K562 (cell line): ENCODE data around the gene ZMYND8. TPM values are rescaled to one million over a fixed set of nuclear protein-coding genes. Genes with fewer than 3 reads are reported as not detected.
"Not testable (repeated sequence)": the region's sequence is repeated elsewhere in the genome, so short reads cannot be mapped to it uniquely, and the experiment has no call there.

Source experiments
- ATAC-seq: fragments of 200-7000 bp; cut with Tn5 transposase; 3 replicates; pipeline ENCODE4 v1.9.1; 2020; ENCODE audit warnings: moderate library complexity
- BruUV-seq: library from RNA; stranded (reverse); fragments of 400-500 nt; replicated peaks from 2 replicates; lab custom pipeline; 2021; lab: Mats Ljungman, UMichigan
- CTCF ChIA-PET: fragments of 300-600 bp; formaldehyde crosslinking; extraction: SDS; loops from one replicate; lab custom pipeline; 2021; ENCODE audit warnings: low intra/inter-chr PET ratio; lab: Yijun Ruan, JAX
- POLR2A ChIA-PET: fragments of 300-600, 350-650 bp; sonication (Branson Sonifier 250); formaldehyde crosslinking; extraction: SDS; loops from one replicate; lab custom pipeline; 2021; ENCODE audit warnings: antibody characterized with exemption, inconsistent platforms; lab: Yijun Ruan, JAX
- DNase-seq, 4 experiments: peaks; one replicate each; pipeline versions ENCODE4 v3.0.0 to v3.0.0-alpha.2; 2011 to 2018; ENCODE audit warnings: low spot score in 3 of 4, mixed read lengths in 3 of 4; ENCODE audit errors: extremely low read depth in 1 of 4
- FAIRE-seq: peaks from 2 replicates; lab custom pipeline; 2011; peaks lifted over from hg19 to GRCh38; lab: Jason Lieb, UNC
- H2AFZ ChIP-seq: 2 replicates; pipeline ENCODE4 v1.6.0; 2011; ENCODE audit warnings: low read depth, low read length, control low read depth, inconsistent platforms
- H3K27ac ChIP-seq: fragments of 200-600 bp; 3 replicates; pipeline ENCODE4 v1.8.0; 2011; ENCODE audit warnings: low read depth, mild to moderate bottlenecking, control low read depth, inconsistent platforms, low read length, moderate library complexity, mixed read lengths; ENCODE audit errors: extremely low read depth
- H3K27me3 ChIP-seq, 2 experiments: fragments of 300-600 bp in 1 of 2; 2 replicates in 1 of 2; 3 replicates in 1 of 2; pipeline versions ENCODE4 v1.6.0 to v1.8.0; 2011; ENCODE audit warnings: inconsistent platforms in 2 of 2, low read length in 2 of 2, mild to moderate bottlenecking in 1 of 2, mixed read lengths in 1 of 2, moderate library complexity in 1 of 2; ENCODE audit not compliant: control insufficient read depth in 2 of 2, insufficient read depth in 2 of 2
- H3K36me3 ChIP-seq: fragments of 300-600 bp; 3 replicates; pipeline ENCODE4 v1.8.0; 2011; ENCODE audit warnings: mild to moderate bottlenecking, low read length, inconsistent platforms; ENCODE audit not compliant: control insufficient read depth, insufficient read depth
- H3K4me1 ChIP-seq, 2 experiments: fragments of 200-600 bp in 1 of 2; replicated peaks in 1 of 2; 2 replicates in 1 of 2; 3 replicates in 1 of 2; pipeline versions ENCODE4 v1.5.1 to v1.8.0; 2011; ENCODE audit warnings: inconsistent platforms in 2 of 2, low read length in 2 of 2, mild to moderate bottlenecking in 1 of 2, mixed read lengths in 1 of 2, moderate library complexity in 1 of 2; ENCODE audit not compliant: control insufficient read depth in 2 of 2, insufficient read depth in 2 of 2
- H3K4me2 ChIP-seq: 2 replicates; pipeline ENCODE4 v1.6.1; 2011; ENCODE audit warnings: low read length, control low read depth, inconsistent platforms, mixed read lengths; ENCODE audit not compliant: insufficient read depth
- H3K4me3 ChIP-seq: fragments of 200-600 bp; sonication (generic), shearing (Covaris generic); 2 replicates; pipeline ENCODE4 v1.5.1; 2016; ENCODE audit warnings: control low read depth, inconsistent platforms
- H3K79me2 ChIP-seq: fragments of 200-600 bp; 3 replicates; pipeline ENCODE4 v1.8.0; 2011; ENCODE audit warnings: low read length, inconsistent platforms; ENCODE audit not compliant: control insufficient read depth, insufficient read depth
- H3K9ac ChIP-seq, 2 experiments: 2 replicates each; pipeline versions ENCODE4 v1.6.0 to v1.6.1; 2011; ENCODE audit warnings: low read depth in 2 of 2, low read length in 2 of 2, control low read depth in 1 of 2, inconsistent platforms in 1 of 2, mild to moderate bottlenecking in 1 of 2, mixed read lengths in 1 of 2; ENCODE audit not compliant: insufficient read depth in 1 of 2
- H3K9me1 ChIP-seq: one replicate; pipeline ENCODE4 v1.6.0; 2011; ENCODE audit warnings: inconsistent platforms, mild to moderate bottlenecking, low read length, moderate library complexity; ENCODE audit not compliant: control insufficient read depth, insufficient read depth
- H3K9me3 ChIP-seq: replicated peaks from 2 replicates; pipeline ENCODE4 v1.5.1; 2011; ENCODE audit warnings: low read depth, low read length, inconsistent platforms; ENCODE audit not compliant: control insufficient read depth, insufficient read depth
- H4K20me1 ChIP-seq: replicated peaks from 2 replicates; pipeline ENCODE4 v1.6.1; 2011; ENCODE audit warnings: low read length, inconsistent platforms, mixed read lengths; ENCODE audit not compliant: control insufficient read depth, insufficient read depth
- BHLHE40 ChIP-seq: IDR thresholded peaks from 2 replicates; pipeline ENCODE4 v1.6.1; 2011; ENCODE audit warnings: low read length, improper control_type of control experiment
- BMI1 ChIP-seq: fragments of 150-350 bp; IDR thresholded peaks from 2 replicates; pipeline ENCODE4 v1.6.1; 2014; ENCODE audit warnings: low read length
- CEBPB ChIP-seq: fragments of 450-650 bp; IDR thresholded peaks from 2 replicates; pipeline ENCODE4 v1.6.1; 2016; ENCODE audit warnings: missing genetic modification characterization, missing compliant biosample characterization
- FOXJ2 ChIP-seq: fragments of 200-800 bp; sonication (Bioruptor generic); IDR thresholded peaks from 2 replicates; pipeline ENCODE4 v1.6.1; 2016; ENCODE audit warnings: missing genetic modification characterization, missing compliant biosample characterization
- POLR2AphosphoS5 ChIP-seq: IDR thresholded peaks from 2 replicates; pipeline ENCODE4 v1.6.1; 2011; ENCODE audit warnings: mild to moderate bottlenecking, low read depth, low read length, moderate library complexity; ENCODE audit not compliant: control insufficient read depth, insufficient read depth
- ZNF263 ChIP-seq: sonication (generic); formaldehyde crosslinking; IDR thresholded peaks from 2 replicates; pipeline ENCODE4 v1.8.0; 2022; ENCODE audit warnings: mild to moderate bottlenecking, missing genetic modification reagents, borderline replicate concordance
- ZNF436 ChIP-seq: fragments of 250-450, 450-650 bp; sonication (Bioruptor Pico); formaldehyde crosslinking; IDR thresholded peaks from 2 replicates; pipeline ENCODE4 v1.7.0; 2020; ENCODE audit warnings: mild to moderate bottlenecking
- WGBS: fragments of 100-300 bp; shearing (Covaris generic); methylation state at CpG from one replicate; pipeline ENCODE4 v1.1.6; 2016; ENCODE audit warnings: low coverage, mixed read lengths; ENCODE audit not compliant: insufficient coverage; ENCODE audit errors: missing lambda C conversion rate; 5-methylcytosine and 5-hydroxymethylcytosine counted together
- in situ Hi-C: fragments of 300-500 bp; cut with MboI; formaldehyde crosslinking; loops from 4 replicates; pipeline ENCODE4 v1.15.0; 2018; ENCODE audit warnings: inconsistent platforms, mixed read lengths
- intact Hi-C: fragments of 100-400 bp; cut with micrococcal nuclease; formaldehyde crosslinking; loops from 2 replicates; pipeline ENCODE4 v1.14.2; 2022
- polyA plus RNA-seq, 8 experiments: library from polyadenylated mRNA; depleted of rRNA in 4 of 8; stranded (reverse) in 5 of 8; unstranded in 3 of 8; fragments of >200 nt; fragmentation: Nextera tagmentation in 2 of 8; fragmentation: Illumina TruSeq in 1 of 8; extraction: Ambion mirVana in 2 of 8; extraction: Trizol in 1 of 8; gene quantifications; 2 replicates each; pipeline versions ENCODE4 v1.2.1 to v1.2.3, GENCODE V29; 2011 to 2014; ENCODE audit warnings: inconsistent platforms in 1 of 8, missing spikeins in 1 of 8
- total RNA-seq, 7 experiments: library from RNA; depleted of rRNA in 6 of 7; stranded (reverse); fragments of >200 nt in 6 of 7; fragmentation: Illumina TruSeq in 2 of 7; extraction: Trizol in 2 of 7; gene quantifications; 2 replicates each; pipeline versions ENCODE4 v1.2.1 to v1.2.3, GENCODE V29; 2011 to 2021; ENCODE audit warnings: low replicate concordance in 1 of 7
- TF ChIP-seq, protein P1 (sequence below): fragments of 250-450 bp; sonication (Bioruptor Pico); IDR thresholded peaks from 2 replicates; pipeline ENCODE4 v1.5.0; 2021
- TF ChIP-seq, protein P2 (sequence below): IDR thresholded peaks from 2 replicates; pipeline ENCODE4 v1.6.1; 2011; ENCODE audit warnings: borderline replicate concordance, low read depth, mild to moderate bottlenecking, moderate library complexity, low read length; ENCODE audit not compliant: insufficient read depth, poor library complexity, severe bottlenecking

The ZMYND8 gene
- total and polyA plus RNA-seq, 9 of the 15 experiments (the other 6 are each of a cell fraction or from before 2014, with no cell fraction given): 31.8 to 148 (median 71.9) TPM

DNA sequence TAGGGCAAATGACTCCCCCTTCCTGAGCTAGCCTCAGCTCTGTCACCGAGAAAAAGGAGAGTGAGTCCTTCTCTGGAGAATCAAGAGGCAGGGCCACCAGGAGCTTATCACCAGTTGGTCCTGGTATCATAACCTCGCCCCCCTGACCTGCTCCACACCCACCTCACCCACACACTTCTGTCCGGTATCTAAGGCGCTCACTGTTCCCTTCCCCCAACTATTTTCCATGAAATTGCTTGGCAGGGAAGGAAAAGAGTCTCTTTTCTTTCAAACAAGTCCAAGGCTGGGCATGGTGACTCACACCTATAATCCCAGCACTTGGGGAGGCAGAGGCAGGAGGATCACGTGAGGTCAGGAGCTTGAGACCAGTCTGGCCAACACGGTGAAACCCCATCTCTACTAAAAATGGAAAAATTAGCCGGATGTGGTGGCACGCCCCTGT is 77.6 kb downstream of the ZMYND8 start (continued):
- TF ChIP-seq, protein P1, sequence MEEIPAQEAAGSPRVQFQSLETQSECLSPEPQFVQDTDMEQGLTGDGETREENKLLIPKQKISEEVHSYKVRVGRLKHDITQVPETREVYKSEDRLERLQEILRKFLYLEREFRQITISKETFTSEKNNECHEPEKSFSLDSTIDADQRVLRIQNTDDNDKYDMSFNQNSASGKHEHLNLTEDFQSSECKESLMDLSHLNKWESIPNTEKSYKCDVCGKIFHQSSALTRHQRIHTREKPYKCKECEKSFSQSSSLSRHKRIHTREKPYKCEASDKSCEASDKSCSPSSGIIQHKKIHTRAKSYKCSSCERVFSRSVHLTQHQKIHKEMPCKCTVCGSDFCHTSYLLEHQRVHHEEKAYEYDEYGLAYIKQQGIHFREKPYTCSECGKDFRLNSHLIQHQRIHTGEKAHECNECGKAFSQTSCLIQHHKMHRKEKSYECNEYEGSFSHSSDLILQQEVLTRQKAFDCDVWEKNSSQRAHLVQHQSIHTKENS: no peak
- no peak for TF ChIP-seq ZNF436 (CRISPR knock-in tag)
- no peak for TF ChIP-seq ZNF263
- TF ChIP-seq FOXJ2 (tag): no peak
- no peak for TF ChIP-seq CEBPB
- TF ChIP-seq, protein P2, sequence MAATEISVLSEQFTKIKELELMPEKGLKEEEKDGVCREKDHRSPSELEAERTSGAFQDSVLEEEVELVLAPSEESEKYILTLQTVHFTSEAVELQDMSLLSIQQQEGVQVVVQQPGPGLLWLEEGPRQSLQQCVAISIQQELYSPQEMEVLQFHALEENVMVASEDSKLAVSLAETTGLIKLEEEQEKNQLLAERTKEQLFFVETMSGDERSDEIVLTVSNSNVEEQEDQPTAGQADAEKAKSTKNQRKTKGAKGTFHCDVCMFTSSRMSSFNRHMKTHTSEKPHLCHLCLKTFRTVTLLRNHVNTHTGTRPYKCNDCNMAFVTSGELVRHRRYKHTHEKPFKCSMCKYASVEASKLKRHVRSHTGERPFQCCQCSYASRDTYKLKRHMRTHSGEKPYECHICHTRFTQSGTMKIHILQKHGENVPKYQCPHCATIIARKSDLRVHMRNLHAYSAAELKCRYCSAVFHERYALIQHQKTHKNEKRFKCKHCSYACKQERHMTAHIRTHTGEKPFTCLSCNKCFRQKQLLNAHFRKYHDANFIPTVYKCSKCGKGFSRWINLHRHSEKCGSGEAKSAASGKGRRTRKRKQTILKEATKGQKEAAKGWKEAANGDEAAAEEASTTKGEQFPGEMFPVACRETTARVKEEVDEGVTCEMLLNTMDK: no peak
- TF ChIP-seq POLR2AphosphoS5: peak; percentile 48; the same call in 1 of the 2 replicates
- TF ChIP-seq BMI1: no peak
- TF ChIP-seq BHLHE40: peak; percentile 29; the same call in 1 of the 2 replicates

DNA sequence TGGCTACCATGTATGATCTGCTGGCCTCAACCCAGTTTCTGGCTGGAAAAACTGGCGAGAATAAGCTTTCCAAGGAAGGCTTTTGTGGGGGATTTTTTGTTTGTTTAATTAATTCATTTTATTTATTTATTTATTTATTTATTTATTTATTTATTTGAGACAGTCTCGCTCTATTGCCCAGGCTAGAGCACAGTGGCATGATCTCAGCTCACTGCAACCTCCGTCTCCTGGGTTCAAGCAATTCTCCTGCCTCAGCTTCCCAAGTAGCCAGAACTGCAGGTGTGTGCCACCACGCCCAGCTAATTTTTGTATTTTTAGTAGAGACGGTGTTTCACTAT is 79.0 kb downstream of the ZMYND8 start:
- H3K4me3 ChIP-seq, in situ Hi-C loops, H3K27me3 ChIP-seq, H3K9me1 ChIP-seq, H3K9me3 ChIP-seq, H3K27ac ChIP-seq, ATAC-seq, DNase-seq, FAIRE-seq, intact Hi-C loops, H3K4me2 ChIP-seq, CTCF ChIA-PET, BruUV-seq, H3K9ac ChIP-seq, H4K20me1 ChIP-seq, H2AFZ ChIP-seq: not testable (repeated sequence)
- POLR2A ChIA-PET: interaction anchor here (1.2 kb wide), 1 partner anchor 79 kb away, joined by 6 read pairs; the partner anchor contains the start of gene ZMYND8
- Histone ChIP-seq H3K79me2 (peaks cover 93% of the 10 kb centered on the region), H3K4me1 (peaks cover 5 to 17% of the 10 kb centered on the region in 2 experiments), H3K36me3 (peaks cover 98% of the 10 kb centered on the region)
- WGBS: 96% methylated on average over 5 of the region's 5 CpGs
